Osteocyte (in vitro differentiated cells): Measurements from ENCODE around the gene PORCN. TPM values are rescaled to one million over a fixed set of nuclear protein-coding genes. Genes with fewer than 3 reads are reported as not detected.
"Not testable (repeated sequence)": the region's sequence is repeated elsewhere in the genome, so short reads cannot be mapped to it uniquely, and the experiment has no call there.

Experiments
- DNase-seq: peaks from one replicate; pipeline ENCODE4 v3.0.0; 2021; ENCODE audit warnings: mixed read lengths; ENCODE audit not compliant: unreplicated experiment; ENCODE audit errors: extremely low spot score
- H3K27ac Mint-ChIP-seq: one replicate; pipeline ENCODE4 v1.8.0; 2021; ENCODE audit warnings: mild to moderate bottlenecking, mixed read lengths; ENCODE audit not compliant: unreplicated experiment
- H3K27me3 Mint-ChIP-seq: one replicate; pipeline ENCODE4 v1.8.0; 2021; ENCODE audit warnings: mixed read lengths; ENCODE audit not compliant: unreplicated experiment
- H3K36me3 Mint-ChIP-seq: one replicate; pipeline ENCODE4 v1.8.0; 2021; ENCODE audit warnings: mixed read lengths; ENCODE audit not compliant: unreplicated experiment
- H3K4me1 Mint-ChIP-seq: one replicate; pipeline ENCODE4 v1.8.0; 2021; ENCODE audit warnings: mixed read lengths; ENCODE audit not compliant: unreplicated experiment
- H3K4me3 Mint-ChIP-seq: one replicate; pipeline ENCODE4 v1.8.0; 2021; ENCODE audit warnings: mild to moderate bottlenecking, moderate library complexity, mixed read lengths; ENCODE audit not compliant: unreplicated experiment
- H3K9me3 Mint-ChIP-seq: one replicate; pipeline ENCODE4 v1.8.0; 2021; ENCODE audit warnings: mixed read lengths; ENCODE audit not compliant: unreplicated experiment
- total RNA-seq: library from RNA; stranded (reverse); gene quantifications from 2 replicates; pipeline ENCODE4 v1.2.1, GENCODE V29; 2021
- TF ChIP-seq, protein P1 (sequence below): fragments of 200-600 bp; sonication (generic); IDR thresholded peaks from 2 replicates; pipeline ENCODE4 v1.5.0; 2021; ENCODE audit warnings: antibody characterized with exemption, mild to moderate bottlenecking, moderate library complexity

PORCN gene
- total RNA-seq, 1 donor from 2014 or later = 20.2 TPM

DNA sequence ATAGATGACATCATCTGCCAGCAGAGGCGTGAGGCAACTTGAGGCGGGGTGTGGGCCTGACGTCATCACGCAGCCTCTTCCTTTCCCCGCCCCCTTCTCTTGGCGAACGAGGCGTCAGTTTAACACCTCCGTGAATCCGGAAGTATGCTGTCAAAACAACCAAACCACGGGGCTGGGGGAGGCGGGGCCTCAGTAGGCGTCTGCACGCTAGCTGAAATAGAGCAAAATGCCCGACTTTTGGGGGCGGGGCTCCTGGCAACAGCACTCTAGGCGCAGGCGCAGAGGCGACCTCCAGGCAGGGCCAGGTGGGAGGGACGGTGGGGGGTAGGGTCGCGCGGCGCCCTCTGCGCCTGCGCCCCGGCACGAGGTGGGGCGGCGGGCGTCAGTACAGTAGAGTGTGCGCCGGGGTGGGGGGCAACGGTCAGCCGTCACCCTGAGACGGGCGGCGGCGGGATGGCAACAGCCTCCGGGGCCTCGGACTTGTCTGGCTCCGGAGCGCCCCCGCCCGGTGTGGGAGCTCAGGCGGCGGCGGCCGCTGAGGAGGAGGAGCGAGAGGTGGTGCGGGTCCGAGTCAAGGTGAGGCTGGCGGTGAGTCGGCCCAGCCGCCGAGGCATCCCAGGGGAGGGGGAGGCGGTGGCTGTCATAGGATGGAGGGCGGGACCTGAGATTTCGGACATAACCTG lies 30.7 kb downstream of the PORCN start, which contains the start of gene TBC1D25:
TSS of gene TBC1D25 (plus strand) at position 370 of the 683 bp plus-strand sequence. CDS start at position 454, 84 bp downstream.
- DNase-seq = peak; percentile 98
- peak within 1 kb of the TSS; percentile 85 for H3K4me3 Mint-ChIP-seq
- peaks cover 8% of the 10 kb centered on the region for H3K36me3 Mint-ChIP-seq
- H3K27me3 Mint-ChIP-seq = no peaks in the 10 kb centered on the region
- peaks cover 8% of the 10 kb centered on the region for H3K9me3 Mint-ChIP-seq
- H3K27ac Mint-ChIP-seq = peak within 1 kb of the TSS; percentile 89
- TF ChIP-seq, protein P1, sequence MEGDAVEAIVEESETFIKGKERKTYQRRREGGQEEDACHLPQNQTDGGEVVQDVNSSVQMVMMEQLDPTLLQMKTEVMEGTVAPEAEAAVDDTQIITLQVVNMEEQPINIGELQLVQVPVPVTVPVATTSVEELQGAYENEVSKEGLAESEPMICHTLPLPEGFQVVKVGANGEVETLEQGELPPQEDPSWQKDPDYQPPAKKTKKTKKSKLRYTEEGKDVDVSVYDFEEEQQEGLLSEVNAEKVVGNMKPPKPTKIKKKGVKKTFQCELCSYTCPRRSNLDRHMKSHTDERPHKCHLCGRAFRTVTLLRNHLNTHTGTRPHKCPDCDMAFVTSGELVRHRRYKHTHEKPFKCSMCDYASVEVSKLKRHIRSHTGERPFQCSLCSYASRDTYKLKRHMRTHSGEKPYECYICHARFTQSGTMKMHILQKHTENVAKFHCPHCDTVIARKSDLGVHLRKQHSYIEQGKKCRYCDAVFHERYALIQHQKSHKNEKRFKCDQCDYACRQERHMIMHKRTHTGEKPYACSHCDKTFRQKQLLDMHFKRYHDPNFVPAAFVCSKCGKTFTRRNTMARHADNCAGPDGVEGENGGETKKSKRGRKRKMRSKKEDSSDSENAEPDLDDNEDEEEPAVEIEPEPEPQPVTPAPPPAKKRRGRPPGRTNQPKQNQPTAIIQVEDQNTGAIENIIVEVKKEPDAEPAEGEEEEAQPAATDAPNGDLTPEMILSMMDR = peak; percentile 58
- H3K4me1 Mint-ChIP-seq = peaks cover 13% of the 10 kb centered on the region

DNA sequence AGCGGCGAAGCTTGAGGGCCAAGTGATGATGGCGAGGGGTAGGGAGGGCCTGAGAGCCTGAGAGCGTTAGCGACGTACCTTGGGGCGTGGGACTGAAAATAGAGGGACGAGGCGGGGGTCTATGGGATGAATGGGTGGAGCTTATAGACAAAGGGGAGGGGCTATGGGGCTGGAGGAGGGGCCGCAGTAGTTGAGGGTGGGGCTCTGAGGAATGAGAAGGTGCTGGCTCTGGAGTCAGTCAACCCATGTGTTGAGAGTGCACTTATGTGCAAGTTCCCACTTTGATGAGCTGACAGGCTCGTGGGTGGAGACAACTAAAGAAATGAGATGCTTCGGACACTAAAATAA lies 31.2 kb downstream of the PORCN start:
- peaks cover 8% of the 10 kb centered on the region for H3K36me3 Mint-ChIP-seq
- TF ChIP-seq, protein P1 = no peak
- no peaks in the 10 kb centered on the region for H3K27me3 Mint-ChIP-seq
- H3K27ac Mint-ChIP-seq = peak overlapping the region; percentile 89
- H3K9me3 Mint-ChIP-seq = peaks cover 8% of the 10 kb centered on the region
- peak overlapping the region; percentile 85 for H3K4me3 Mint-ChIP-seq
- DNase-seq = no peak
- peaks cover 13% of the 10 kb centered on the region for H3K4me1 Mint-ChIP-seq

DNA sequence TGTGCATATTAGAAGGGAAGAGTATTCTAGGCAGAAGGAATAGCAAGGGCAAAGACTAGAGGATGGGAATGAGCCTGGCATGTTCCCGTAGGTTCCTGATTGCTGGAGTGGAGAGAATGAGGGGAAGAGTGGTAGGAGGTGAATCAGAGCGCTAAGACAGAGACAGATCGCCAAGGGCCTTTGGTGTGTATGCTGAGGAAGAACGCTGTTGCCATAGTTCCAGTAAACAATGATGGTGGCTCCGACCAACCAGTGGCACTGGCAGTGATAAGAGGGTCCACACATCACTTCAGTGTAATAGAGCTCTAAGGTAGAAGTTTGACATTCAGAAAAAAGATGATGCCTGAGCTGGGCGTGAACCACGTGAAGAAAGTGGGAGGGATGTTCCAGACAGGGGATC lies 31.7 kb downstream of the PORCN start:
- TF ChIP-seq, protein P1 = no peak
- Mint-ChIP-seq H3K27me3 (no peaks in the 10 kb centered on the region), H3K4me3 (peak overlapping the region; percentile 85), H3K4me1 (peaks cover 13% of the 10 kb centered on the region), H3K9me3 (peaks cover 8% of the 10 kb centered on the region), H3K36me3 (peaks cover 9% of the 10 kb centered on the region), H3K27ac (peak overlapping the region; percentile 89)
- no peak for DNase-seq

DNA sequence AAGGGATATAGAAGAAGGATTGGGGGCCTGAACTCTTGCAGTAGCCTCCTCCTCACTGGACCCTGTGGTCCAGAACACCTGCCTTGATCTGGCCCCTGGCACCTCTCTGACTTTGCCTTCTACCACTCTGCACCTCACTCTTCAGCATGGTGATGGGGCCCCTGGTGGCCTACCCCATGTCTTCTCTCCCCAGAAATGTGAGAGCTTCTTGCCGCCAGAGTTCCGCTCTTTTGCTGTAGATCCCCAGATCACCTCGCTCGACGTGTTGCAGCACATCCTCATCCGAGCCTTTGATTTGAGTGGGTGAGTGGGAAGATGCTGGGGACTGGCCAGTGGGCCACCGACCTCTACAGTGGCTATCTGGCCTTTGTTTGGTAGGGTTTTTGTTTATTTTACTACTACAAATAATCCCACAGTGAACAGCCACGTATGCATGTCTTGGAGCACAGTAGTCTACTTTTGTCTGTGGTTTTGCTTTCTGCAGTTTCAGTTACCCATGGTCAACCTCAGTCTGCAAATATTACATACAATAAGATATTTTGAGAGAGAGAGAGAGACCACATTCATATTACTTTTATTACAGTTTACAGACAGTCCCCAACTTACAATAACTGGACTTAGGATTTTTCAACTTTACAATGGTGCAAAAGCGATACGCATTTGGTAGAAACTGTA lies 32.5 kb downstream of the PORCN start:
- H3K36me3 Mint-ChIP-seq = peaks cover 11% of the 10 kb centered on the region
- no peak overlapping the region for H3K4me3 Mint-ChIP-seq
- H3K4me1 Mint-ChIP-seq = peaks cover 13% of the 10 kb centered on the region
- no peaks in the 10 kb centered on the region for H3K27me3 Mint-ChIP-seq
- no peak for DNase-seq
- H3K9me3 Mint-ChIP-seq = peaks cover 8% of the 10 kb centered on the region
- TF ChIP-seq, protein P1 = no peak
- no peak overlapping the region for H3K27ac Mint-ChIP-seq

DNA sequence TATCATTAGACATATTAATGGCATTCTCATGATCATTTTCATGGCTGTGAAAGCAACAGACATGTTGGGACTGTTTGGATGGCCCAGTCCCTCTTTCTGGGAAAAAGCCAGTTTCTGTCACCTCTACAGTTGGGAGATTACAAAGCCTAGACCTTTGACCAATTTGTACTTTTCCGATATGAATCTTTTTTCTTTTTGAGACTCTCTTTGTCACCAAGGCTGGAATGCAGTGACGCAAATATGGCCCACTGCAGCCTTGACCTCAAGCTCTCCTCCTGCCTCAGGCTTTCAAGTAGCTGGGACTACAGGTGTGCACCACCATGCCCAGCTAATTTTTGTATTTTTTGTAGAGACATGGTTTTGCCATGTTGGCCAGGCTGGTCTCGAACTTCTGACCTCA lies 40.1 kb downstream of the PORCN start:
- H3K9me3 Mint-ChIP-seq = no peaks in the 10 kb centered on the region
- no peak for DNase-seq
- no peaks in the 10 kb centered on the region for H3K27me3 Mint-ChIP-seq
- no peaks in the 10 kb centered on the region for H3K4me1 Mint-ChIP-seq
- no peak overlapping the region for H3K4me3 Mint-ChIP-seq
- no peak overlapping the region for H3K27ac Mint-ChIP-seq
- TF ChIP-seq, protein P1 = no peak
- peaks cover 16% of the 10 kb centered on the region for H3K36me3 Mint-ChIP-seq

DNA sequence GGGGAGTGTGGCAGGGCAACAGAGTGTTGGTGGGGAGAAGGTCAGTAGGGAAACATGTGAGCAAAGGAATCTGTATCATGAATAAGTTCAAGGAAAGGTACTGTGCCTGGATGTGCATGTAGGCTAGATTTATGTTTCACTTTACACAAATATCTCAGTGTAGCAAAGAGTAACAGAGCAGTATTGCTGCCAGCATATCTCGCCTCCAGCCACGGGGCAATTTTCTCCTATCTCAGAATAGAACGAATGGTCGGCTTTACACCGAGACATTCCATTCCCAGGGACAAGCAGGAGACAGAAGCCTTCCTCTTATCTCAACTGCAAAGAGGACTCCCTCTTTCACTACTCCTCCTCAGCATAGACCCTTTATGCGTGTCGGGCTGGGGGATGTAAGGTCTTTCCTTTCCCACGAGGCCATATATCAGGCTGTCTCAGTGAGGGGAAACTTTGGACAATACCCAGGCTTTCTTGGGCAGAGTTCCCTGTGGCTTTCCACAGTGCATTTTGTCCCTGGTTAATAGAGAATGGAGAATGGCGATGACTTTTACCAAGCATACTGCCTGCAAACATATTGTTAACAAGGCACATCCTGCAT lies 47.0 kb downstream of the PORCN start:
- H3K4me3 Mint-ChIP-seq = not testable (repeated sequence)

More for the DNA sequence above, 47.0 kb downstream of the PORCN start:
- not testable (repeated sequence) for DNase-seq, H3K4me1 Mint-ChIP-seq, H3K9me3 Mint-ChIP-seq, H3K27me3 Mint-ChIP-seq, H3K27ac Mint-ChIP-seq
- H3K36me3 Mint-ChIP-seq = peaks cover 16% of the 10 kb centered on the region
